ENCODE data around the gene MAP3K12. TPM values are rescaled to one million over a fixed set of nuclear protein-coding genes. Genes with fewer than 3 reads are reported as not detected.
"Not testable (repeated sequence)": the region's sequence is repeated elsewhere in the genome, so short reads cannot be mapped to it uniquely, and the experiment has no call there.

MAP3K12 gene
- total RNA-seq, 1 donor from 2014 or later, result 30.1 TPM

- intact Hi-C loops (cut with micrococcal nuclease), result loop anchor here (1.0 to 2.0 kb wide), 7 partner anchors 8 to 233 kb away; partner anchors contain the start of genes ATF7, CALCOCO1, PFDN5 and PRR13
Observed at GRCh38 chr12:53493610-53494391, 5.5 kb downstream of the MAP3K12 start.

- intact Hi-C loops (cut with micrococcal nuclease), result loop anchor here (1.0 to 2.0 kb wide), 7 partner anchors 8 to 234 kb away; partner anchors contain the start of genes ATF7, CALCOCO1, PFDN5 and PRR13
Observed at GRCh38 chr12:53492830-53493609, 6.2 kb downstream of the MAP3K12 start.

GRCh38 chr12:53492188-53492587 is 7.1 kb downstream of the MAP3K12 start:
- intact Hi-C loops (cut with micrococcal nuclease), result loop anchor here (2.0 kb wide), 3 partner anchors 71 to 235 kb away; partner anchors contain the start of genes ATF7 and CALCOCO1

DNA sequence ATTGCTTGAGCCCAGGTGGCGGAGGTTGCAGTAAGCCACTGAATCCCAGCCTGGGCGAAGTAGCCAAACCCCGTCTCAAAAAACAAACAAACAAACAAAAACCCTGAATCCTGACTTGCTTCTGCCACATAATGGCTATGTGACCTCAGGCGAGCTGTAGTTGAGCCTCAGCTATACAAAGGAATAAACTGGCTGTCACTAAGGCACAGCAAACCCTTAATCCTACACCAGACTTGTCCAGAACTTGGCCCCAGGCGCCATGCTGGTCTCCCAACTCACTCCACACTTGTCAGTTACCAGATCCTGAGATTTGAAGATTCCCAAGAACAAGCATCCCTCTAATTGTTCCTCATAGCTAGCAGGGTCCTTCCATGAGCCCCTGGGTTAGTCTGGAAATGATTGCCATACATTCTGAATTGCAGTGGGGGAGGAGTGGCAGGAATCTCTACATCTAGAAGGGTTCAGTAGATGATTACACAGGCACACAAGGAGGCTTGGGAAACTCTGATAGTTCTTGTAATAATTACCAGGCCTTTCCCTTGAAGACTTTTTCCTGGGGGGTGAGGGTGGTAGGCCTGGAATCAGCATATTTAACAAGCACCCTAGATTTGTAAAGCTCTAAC is 9.9 kb downstream of the MAP3K12 start:
- intact Hi-C loops (cut with micrococcal nuclease), result no loop called here

DNA sequence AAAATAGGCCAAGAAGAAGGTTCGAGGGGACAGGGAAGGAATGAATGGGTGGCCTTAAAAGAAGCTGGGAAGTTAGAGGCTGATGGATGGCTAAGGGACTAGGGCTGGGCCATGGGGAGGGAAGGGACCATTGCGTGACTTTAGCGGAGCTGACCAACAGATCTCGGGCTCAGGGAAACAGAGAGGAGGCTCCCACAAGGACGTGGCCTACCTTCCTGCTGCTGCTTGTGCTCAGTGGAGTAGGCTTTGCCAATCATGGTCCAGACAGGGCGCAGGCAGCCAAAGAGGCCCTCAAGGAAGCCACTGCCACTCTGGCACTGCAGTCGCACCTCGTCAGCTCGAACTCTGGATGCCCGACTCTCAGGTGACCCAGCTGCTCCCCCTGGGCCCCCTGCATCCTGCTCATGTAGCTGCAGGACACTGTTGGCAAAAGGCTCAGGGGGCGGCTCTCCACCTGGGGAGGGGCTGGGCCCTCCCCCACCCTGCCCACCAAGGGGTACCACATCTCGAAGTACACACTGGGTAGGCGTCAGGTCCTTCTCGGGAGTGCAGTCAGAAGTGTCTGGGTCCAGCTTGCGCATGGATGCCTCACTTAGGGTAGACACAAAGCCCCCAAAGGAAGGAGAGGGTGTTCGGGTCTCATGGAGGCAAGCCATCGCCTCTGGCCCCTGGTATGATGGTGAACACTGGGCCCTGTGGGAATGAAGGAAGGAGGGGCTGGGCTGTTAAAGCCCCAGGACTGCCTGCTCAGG is 12.3 kb downstream of the MAP3K12 start:
- intact Hi-C loops (cut with micrococcal nuclease), result no loop called here

GRCh38 chr12:53485955-53486735 is 13.1 kb downstream of the MAP3K12 start:
- intact Hi-C loops (cut with micrococcal nuclease), result no loop called here

DNA sequence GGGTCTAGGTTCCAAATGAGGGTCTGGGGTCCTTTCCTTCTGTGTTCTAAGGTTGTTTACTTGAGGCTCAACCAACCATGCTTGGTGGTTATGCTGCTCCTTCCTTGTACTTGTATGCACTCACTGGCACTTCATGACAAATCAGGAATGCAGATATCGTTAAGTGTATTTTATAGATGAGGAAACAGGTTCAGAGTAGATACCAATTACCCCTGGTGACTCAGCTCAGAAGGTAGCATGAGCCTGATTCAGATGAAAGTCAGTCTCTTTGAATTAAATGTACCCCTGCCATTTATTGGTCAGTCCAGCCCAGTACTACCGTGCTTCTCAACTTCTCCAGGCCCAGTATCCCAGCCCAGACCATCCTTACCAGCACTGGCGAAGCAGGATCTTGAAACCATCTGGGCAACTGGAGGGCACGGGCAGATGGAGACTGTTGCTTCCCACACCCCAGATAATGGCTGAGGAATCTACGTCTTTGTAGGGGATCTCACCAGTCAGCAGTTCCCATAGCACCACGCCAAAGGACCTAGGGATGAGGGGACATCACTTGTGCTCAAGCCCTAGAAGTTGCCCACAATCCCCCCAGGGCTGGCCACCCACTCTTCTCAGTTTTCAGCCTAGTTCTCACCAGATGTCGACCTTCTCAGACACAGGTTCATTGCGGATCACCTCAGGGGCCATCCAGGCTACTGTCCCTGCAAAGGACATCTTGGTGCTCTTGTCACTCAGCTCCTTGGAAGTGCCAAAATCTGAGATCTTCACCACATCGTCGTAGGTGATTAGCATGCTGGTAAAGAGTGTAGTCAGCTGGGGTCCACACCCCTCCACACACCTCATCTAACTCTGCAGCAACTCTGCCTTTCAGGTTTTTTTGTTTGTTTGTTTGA is 14.3 kb downstream of the MAP3K12 start:
- intact Hi-C loops (cut with micrococcal nuclease), result loop anchor here (1.0 kb wide), 1 partner anchor 23 kb away; no protein-coding TSS in a partner anchor

DNA sequence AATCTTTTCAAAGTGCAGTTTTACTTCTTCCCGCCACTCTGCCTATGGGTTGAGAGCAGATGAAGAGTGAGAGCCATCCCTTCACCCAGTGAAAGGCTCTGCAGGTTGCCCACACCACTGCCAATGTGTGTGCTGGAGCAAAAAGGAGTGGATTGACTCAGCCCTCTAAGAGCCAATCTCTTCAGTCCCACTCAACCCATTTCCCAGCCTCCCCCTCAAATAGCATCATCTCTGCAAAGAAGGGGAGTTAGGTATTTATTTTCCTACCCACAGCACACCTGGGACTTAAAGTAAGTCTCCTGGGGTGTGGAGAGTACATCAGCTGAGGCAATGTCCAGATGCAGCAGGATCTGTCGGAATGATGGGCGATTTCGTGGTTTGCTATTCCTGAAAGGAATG is 15.3 kb downstream of the MAP3K12 start:
- intact Hi-C loops (cut with micrococcal nuclease), result loop anchor here (1.0 kb wide), 1 partner anchor 24 kb away; no protein-coding TSS in a partner anchor

- intact Hi-C loops (cut with micrococcal nuclease), result no loop called here
Observed at GRCh38 chr12:53483225-53483978, 15.9 kb downstream of the MAP3K12 start.

DNA sequence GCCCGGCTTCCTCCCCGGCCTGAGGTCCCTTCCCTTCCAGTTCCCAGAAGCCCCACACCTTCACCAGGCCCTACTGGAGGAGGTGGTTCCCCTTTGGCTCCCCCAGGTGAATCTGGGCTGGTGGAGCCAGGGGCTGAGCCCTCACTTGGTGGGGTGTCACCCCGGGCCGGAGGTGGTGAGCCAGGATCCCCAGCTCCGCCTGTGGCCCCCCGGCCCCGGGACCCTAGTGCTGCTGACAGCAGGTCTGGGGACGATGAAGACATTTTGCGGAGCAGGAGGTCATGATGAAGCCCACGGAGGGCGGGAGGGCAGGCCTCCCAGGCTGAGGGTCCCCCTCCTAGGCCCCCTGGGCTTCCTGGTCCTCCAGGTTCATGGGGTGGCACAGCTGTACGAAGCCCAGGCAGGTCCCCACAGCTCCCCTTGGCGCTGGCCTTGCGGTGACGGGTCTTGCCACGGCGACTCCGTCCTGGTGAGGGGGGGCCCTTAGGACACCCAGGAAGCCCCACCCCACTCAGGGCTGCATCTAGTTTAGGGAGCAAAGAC is 16.6 kb downstream of the MAP3K12 start:
- intact Hi-C loops (cut with micrococcal nuclease), result no loop called here

DNA sequence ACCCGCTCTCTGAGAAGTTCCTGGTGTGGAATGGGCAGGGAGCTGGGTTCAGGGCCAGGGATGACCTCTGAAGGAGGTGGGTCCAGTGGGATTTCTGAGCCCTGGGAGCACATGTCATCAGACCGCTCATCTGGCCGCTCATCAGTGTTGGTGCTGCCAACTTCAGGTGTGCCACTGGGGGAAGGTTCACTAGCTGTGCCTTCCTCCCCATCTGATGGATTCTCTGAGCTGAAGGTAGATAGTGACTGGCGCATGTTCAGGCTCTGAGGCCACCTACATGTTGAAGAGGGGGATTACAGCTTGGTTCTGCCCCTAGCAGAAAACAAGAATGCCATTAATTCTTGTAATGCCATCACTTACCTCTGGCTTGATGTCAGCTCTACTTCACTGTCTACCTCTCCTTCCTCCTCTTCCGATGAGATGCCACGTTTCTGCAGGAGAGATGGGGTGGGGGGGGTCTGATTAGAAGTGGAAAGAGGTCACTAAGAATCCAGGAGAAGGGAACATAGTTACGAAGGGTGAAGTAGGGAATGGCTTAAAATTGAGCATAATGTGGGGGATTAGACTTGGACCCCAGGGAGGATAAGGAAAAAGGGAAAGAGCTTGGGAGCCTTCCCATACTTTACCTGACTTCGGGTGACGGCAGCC is 17.2 kb downstream of the MAP3K12 start:
- intact Hi-C loops (cut with micrococcal nuclease), result no loop called here

GRCh38 chr12:53481458-53481857 is 17.8 kb downstream of the MAP3K12 start:
- intact Hi-C loops (cut with micrococcal nuclease), result not testable (repeated sequence)

DNA sequence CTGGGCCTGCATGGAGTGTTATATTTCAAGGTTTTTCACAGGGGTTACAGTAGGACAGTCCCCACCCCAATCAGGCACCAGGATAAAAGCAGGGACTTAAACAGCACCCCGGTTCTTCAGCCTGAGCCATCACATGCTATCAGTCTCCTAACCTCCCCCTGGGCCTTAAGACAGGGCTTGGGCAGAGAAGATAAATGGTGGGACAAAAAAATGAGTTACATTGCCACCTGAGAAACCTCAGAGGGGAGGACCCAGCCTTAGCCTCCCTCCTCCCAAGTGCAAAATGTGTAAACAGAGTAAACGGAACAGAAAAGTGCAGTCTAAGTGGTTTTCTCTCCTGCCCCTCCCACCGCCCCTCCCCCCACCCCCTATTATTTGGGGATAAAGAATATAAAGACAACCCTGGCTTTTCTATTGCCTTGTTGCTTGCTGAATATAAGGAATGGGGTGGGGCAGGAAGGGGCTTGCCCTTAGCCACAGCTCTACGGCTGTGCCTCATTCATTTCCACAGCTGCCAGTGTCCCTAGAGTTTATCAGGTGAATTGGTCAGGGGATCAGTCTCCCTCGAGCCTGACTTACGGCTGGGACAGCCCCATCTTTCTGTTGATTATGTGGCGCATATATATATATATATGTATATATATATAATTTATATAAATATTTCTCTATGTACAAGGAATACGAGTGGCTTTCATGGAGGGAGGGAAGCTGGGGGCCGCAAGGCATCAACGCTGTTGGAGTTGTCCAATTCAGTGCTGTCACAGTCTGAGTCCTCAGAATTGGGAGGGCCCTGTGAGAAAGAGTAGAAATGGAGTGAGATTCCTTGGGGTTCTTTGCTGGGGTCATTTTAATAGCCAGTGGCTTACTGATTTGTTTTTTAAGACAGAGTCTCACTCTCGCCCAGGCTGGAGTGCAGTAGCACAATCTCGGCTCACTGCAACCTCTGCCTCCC is 18.5 kb downstream of the MAP3K12 start:
- intact Hi-C loops (cut with micrococcal nuclease), result no loop called here

DNA sequence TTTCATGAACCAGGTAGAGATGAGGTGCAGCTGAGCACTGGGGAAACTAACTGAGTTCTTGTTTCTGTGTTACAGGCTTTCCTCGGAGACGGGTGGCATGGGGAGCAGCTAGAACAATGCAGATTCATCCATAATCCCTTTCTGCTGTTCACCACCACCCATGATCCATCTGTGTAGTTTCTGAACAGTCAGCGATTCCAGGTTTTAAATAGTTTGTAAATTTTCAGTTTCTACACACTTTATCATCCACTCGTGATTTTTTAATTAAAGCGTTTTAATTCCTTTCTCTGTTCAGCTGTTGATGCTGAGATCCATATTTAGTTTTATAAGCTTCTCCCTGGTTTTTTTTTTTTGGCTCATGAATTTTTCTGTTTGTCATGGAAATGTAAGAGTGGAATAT is 19.9 kb downstream of the MAP3K12 start:
- intact Hi-C loops (cut with micrococcal nuclease), result no loop called here

DNA sequence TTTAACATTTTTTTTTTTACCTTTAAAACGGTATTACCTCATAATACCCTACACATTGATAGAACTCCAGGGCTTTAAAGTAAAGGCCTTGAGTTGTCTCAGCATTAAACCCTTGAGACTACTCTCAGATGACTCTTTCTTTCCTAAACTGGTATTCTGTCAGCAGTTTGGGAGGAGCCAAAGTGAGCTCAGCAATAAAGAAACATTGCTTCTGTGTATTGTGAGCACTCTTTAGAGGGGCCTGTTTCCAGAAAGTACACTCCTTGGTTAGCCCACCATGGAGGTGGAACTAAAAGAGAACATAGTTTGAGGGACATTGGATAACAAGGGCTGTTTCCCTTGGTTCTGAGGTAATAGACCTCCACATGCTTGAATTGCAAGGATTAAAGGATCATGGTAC is 20.4 kb downstream of the MAP3K12 start:
- intact Hi-C loops (cut with micrococcal nuclease), result no loop called here

DNA sequence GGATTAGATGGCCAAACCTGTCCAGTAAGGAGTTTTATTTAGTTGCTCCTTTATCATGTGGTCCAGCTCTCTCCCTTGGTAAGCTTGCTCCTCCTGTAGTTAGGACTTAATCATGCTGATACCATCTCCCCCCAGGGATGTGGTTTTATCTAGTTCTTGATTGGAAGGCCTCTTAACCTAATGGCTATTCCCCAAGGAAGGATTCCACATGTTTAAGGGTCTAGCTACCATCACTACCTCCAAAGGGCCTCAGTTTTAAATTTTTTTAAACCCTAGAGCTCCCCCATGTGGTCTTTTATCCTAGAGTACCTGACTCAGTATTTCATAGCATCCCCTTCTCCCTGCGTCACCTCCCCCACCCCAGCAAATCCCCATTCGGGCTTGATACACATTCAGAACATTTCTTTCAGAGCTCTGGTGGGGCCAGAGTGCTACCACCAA is 22.5 kb downstream of the MAP3K12 start:
- intact Hi-C loops (cut with micrococcal nuclease), result loop anchor here (1.0 to 2.0 kb wide), 2 partner anchors 14 to 32 kb away; no protein-coding TSS in a partner anchor
